GM12892 (cell line): Measurements from ENCODE around the gene IRF2.
A peak's percentile ranks its signal among the peaks of the same experiment; 100 is the strongest.

Source experiments
- DNase-seq: peaks from one replicate; pipeline ENCODE4 v3.0.0; 2011; ENCODE audit not compliant: insufficient read length
- FAIRE-seq: peaks from 2 replicates; lab custom pipeline; 2011; peaks lifted over from hg19 to GRCh38; lab: Jason Lieb, UNC
- POLR2A ChIP-seq: IDR thresholded peaks from 2 replicates; pipeline ENCODE4 v1.6.1; 2011; ENCODE audit warnings: low read depth, low read length, control low read depth
- POLR2AphosphoS5 ChIP-seq: IDR thresholded peaks from 2 replicates; pipeline ENCODE4 v1.6.1; 2011; ENCODE audit warnings: low read depth, low read length, control low read depth
- TAF1 ChIP-seq: IDR thresholded peaks from 2 replicates; pipeline ENCODE4 v1.6.1; 2011; ENCODE audit warnings: low read depth, mild to moderate bottlenecking, control low read depth, low read length, borderline replicate concordance

The IRF2 gene

DNA sequence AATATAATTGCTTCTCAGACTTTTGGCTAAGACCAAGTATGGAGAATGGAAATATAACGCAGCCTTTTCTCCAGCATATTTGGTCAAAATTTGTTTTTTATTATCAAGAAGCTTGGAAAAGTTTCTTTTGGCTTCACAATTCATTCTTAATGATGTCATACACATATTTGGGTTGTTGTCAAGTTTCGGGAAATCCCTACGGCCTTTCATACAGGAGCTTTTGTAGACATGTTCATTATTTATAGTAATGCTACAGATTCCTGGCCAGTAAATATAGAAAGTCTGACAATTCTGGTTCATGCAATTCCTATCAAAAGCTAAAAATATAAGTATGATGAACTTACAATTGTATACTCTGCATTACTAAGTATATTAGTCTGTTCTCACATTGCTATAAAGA lies 112.9 kb downstream of the IRF2 start:
- FAIRE-seq (no peak), DNase-seq (no peak)
- TF ChIP-seq POLR2A, result no peak
- TF ChIP-seq POLR2AphosphoS5, result no peak
- no peak for TF ChIP-seq TAF1

GRCh38 chr4:184359888-184360287 lies 114.5 kb downstream of the IRF2 start:
- DNase-seq, result no peak
- TF ChIP-seq POLR2AphosphoS5 (no peak), TAF1 (no peak), POLR2A (no peak)
- FAIRE-seq, result no peak

- no peak for DNase-seq
- FAIRE-seq, result no peak
- no peak for TF ChIP-seq POLR2AphosphoS5
- no peak for TF ChIP-seq TAF1
- no peak for TF ChIP-seq POLR2A
These were observed 115.7 kb downstream of the IRF2 start for GRCh38 chr4:184358521-184359232.

DNA sequence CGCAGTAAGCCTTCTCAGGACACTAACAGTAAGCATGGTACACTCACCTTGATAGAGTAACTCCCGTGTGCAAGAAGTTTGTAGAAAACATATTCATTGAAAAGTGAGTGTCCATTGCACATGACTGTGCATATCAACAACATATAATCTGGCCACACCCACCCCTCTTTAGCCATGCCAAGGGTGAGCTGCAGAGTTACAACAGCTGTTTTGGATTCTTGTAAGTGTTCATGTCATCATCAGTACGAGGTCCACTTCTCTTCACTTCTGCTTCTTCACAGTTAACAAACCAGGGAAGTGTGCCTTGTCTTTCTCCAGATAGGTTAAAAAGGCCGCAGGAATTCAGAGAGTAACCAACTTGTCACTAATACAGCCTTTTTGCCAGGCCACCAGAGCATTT lies 116.6 kb downstream of the IRF2 start:
- TF ChIP-seq POLR2AphosphoS5 (no peak), POLR2A (no peak), TAF1 (no peak)
- DNase-seq (no peak), FAIRE-seq (no peak)

DNA sequence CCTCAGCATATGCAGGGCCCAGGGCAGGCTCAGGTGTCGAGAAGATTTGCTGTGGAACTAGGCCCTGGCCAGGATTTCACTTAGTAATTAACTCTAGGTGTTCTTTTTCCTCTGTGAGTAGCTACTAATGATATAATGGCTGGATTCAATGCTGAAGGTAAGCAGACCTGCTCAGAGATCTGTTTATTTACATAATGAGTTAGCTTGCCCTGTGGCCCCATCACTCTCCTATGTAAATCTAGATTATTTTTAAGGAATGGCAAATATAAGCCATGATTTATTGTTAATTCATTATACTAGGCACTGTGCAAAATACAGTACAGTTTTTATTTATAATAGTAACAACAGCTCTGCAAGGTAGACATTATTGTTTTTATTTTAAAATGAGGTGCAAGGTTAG lies 117.2 kb downstream of the IRF2 start:
- FAIRE-seq (no peak), DNase-seq (no peak)
- no peak for TF ChIP-seq TAF1

DNA sequence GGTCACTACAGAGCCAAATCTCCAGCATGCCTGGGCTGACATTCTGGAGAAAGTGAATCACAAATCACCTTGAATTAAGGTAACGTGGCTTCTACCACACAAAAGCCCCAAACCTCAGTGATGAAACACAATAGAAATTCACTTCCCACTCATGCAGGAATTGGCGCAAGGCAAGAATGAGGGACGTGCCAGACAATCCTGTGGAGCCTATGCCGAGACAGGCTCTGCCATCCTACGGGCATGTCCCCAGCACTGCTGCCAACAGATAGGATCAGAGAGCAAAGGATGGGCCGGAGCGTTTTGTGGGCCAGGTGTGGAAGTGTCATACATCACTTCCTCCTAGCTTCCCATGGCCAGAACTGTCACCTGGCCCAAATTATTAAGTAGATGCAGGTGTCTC lies 118.0 kb downstream of the IRF2 start:
- no peak for FAIRE-seq
- DNase-seq, result no peak

GRCh38 chr4:184355857-184356256 lies 118.5 kb downstream of the IRF2 start:
- no peak for FAIRE-seq
- DNase-seq, result no peak
- TF ChIP-seq POLR2A, result no peak
- no peak for TF ChIP-seq TAF1
- TF ChIP-seq POLR2AphosphoS5, result no peak

More for the DNA sequence above, 118.0 kb downstream of the IRF2 start:
- TF ChIP-seq TAF1, result no peak

DNA sequence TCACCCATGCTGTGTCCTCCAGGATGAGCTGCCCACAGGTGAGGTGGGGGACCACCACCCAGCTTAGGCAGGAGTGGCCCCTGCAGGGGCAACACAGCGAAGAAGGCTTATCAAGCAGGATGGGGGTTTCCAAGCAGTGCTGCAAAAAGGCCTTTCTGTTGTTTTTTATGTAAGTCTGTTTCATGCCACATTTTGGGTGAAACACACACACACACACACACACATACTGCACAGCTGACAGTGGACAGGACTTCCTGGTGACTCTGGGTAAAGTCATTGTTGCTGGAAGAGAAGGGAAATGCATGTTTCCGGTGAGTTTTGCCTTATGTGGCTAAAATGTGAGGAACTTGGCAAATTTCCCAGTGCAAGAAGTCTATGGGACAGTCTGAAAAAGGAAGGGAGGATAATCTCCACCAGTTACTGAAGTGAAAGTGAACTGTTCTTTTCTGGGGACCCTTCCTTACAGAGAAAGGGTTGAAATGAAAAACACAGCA lies 119.2 kb downstream of the IRF2 start:
- peak; percentile 19 for DNase-seq
- peak; percentile 73 for FAIRE-seq
- TF ChIP-seq POLR2AphosphoS5 (no peak), TAF1 (no peak), POLR2A (no peak)

DNA sequence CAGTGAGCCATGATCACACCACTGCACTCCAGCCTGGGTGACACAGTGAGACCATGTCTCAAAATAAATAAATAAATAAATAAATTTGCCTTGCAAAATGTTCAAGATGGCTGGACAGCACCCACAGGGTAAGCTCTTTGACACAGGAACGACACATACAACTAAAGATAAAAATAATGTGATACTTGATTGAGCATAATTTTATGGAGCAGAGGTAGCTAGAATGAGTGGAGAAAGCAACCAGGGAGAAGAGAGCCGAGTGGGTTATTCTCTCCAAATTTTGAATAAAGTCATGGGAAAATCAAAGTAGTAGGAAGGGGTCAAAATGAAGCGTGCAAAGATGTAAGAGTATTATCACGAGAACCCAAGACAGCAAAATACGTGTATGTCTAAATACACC lies 121.5 kb downstream of the IRF2 start:
- FAIRE-seq (no peak), DNase-seq (no peak)
- TF ChIP-seq POLR2A (no peak), TAF1 (no peak), POLR2AphosphoS5 (no peak)

GRCh38 chr4:184351560-184352451 lies 122.5 kb downstream of the IRF2 start:
- FAIRE-seq (no peak), DNase-seq (no peak)
- TF ChIP-seq TAF1 (no peak), POLR2A (peak; percentile 55; the same call in 1 of the 2 replicates), POLR2AphosphoS5 (peak; percentile 66)

DNA sequence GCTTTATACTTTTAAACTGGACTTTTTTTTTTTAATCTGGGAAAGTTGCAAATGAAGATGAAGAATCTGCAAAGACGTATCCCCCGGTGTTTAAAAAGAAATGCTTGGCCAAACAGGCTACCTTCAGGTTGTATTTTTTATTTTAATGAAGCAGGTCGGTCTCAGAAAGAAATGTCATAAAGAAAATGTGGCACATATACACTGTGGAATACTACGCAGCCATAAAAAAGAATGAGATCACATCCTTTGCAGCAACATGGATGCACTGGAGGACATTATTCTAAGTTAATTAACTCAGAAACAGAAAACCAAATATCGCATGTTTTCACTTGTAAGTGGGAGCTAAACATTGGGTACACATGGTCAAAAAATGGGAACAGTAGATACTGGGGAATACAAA lies 123.4 kb downstream of the IRF2 start:
- DNase-seq (no peak), FAIRE-seq (no peak)
- TF ChIP-seq POLR2AphosphoS5 (no peak), POLR2A (no peak), TAF1 (no peak)

DNA sequence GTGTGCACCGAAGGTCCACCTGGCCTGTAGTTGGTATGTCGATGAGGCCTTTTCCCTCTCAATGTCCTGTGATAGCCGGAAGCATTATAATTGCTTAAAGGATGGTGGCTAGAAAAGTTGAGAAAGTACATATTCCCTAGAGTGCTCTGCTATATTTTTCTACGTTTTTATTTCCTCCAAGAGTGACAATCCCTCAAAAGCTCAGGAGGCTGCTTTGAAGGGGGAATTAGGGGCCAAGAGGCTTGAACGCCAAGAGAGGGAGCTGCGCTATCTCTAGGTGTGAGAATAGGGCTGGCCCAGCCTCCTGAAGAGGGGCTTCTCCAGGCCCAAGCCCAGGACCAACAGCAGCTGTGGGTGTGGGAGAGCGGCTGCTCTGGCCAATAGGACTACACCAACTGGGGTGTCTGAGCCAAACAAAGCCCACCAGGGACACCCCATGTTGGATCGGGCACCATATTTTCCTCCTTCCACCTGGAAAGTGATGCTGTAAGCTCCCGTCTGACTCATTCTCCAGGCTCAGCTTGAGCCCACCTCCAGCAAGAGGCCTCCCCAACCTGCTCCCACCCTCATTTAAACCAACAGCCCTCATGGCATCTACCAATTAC lies 124.0 kb downstream of the IRF2 start:
- TF ChIP-seq POLR2A, result no peak
- no peak for TF ChIP-seq TAF1
- no peak for TF ChIP-seq POLR2AphosphoS5
- no peak for FAIRE-seq
- DNase-seq, result no peak
